Measurements from ENCODE around the gene ARHGEF17.

The ARHGEF17 gene

DNA sequence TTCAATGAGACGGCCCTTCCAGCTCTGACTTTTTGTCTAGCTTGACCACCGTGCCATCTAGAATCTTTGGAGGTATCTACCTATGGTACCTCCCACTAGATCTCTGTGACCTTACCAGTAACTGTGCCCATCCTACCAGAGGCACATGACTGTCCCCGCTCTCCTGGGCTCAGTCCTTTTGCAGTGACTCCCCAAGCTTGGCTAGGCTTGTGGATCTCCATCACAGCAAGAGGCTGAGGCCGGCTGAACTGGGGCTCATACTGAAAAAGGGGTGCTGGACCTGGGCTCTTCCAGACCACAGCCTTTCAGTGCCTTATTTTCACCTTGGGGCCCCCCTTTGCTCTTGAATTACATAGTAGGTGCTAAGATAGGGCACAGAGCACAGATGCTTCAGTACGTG lies 95.5 kb downstream of the ARHGEF17 start:
- no peak overlapping the region for H3K4me3 Mint-ChIP-seq
- no peaks in the 10 kb centered on the region for H3K27me3 Mint-ChIP-seq (ENCODE audit: low read depth)
- H3K27ac Mint-ChIP-seq, result no peak overlapping the region
- peaks cover 20% of the 10 kb centered on the region for H3K4me1 Mint-ChIP-seq
- TF ChIP-seq, protein P1, sequence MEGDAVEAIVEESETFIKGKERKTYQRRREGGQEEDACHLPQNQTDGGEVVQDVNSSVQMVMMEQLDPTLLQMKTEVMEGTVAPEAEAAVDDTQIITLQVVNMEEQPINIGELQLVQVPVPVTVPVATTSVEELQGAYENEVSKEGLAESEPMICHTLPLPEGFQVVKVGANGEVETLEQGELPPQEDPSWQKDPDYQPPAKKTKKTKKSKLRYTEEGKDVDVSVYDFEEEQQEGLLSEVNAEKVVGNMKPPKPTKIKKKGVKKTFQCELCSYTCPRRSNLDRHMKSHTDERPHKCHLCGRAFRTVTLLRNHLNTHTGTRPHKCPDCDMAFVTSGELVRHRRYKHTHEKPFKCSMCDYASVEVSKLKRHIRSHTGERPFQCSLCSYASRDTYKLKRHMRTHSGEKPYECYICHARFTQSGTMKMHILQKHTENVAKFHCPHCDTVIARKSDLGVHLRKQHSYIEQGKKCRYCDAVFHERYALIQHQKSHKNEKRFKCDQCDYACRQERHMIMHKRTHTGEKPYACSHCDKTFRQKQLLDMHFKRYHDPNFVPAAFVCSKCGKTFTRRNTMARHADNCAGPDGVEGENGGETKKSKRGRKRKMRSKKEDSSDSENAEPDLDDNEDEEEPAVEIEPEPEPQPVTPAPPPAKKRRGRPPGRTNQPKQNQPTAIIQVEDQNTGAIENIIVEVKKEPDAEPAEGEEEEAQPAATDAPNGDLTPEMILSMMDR (IDR thresholded peaks at IDR 0.05; ENCODE audit: unreplicated experiment in 3 of 3), result no peak
- H3K36me3 Mint-ChIP-seq (ENCODE audit: low read depth), result peaks cover 24% of the 10 kb centered on the region
- no peaks in the 10 kb centered on the region for H3K9me3 Mint-ChIP-seq

DNA sequence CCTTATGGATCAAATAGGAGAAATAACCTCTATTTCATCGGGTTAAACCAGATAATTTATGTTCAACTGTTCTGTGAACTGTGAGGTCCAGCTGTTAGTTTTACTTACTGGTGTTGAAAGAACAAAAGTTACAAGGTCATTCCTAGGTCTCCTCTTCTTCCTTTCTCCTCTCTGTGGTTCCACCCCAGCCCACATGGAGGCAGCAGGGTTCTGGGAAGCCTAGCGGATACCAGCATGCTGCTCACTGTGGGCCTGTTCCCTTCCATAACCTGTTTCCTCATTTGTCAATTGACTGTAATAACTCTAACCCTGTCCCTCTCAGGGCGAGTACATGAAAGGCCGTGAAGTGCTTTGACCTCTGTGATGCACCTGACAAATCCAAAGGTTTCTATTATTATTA lies 96.0 kb downstream of the ARHGEF17 start:
- no peaks in the 10 kb centered on the region for H3K9me3 Mint-ChIP-seq
- H3K27ac Mint-ChIP-seq, result peak overlapping the region in 1 of 3 experiments; percentile 10
- H3K36me3 Mint-ChIP-seq (ENCODE audit: low read depth), result peaks cover 28% of the 10 kb centered on the region
- H3K4me3 Mint-ChIP-seq, result no peak overlapping the region
- TF ChIP-seq, protein P1 (IDR thresholded peaks at IDR 0.05; ENCODE audit: unreplicated experiment in 3 of 3), result peak; percentile 60 to 72 (median 70)
- H3K4me1 Mint-ChIP-seq, result peaks cover 20% of the 10 kb centered on the region
- no peaks in the 10 kb centered on the region for H3K27me3 Mint-ChIP-seq (ENCODE audit: low read depth)

DNA sequence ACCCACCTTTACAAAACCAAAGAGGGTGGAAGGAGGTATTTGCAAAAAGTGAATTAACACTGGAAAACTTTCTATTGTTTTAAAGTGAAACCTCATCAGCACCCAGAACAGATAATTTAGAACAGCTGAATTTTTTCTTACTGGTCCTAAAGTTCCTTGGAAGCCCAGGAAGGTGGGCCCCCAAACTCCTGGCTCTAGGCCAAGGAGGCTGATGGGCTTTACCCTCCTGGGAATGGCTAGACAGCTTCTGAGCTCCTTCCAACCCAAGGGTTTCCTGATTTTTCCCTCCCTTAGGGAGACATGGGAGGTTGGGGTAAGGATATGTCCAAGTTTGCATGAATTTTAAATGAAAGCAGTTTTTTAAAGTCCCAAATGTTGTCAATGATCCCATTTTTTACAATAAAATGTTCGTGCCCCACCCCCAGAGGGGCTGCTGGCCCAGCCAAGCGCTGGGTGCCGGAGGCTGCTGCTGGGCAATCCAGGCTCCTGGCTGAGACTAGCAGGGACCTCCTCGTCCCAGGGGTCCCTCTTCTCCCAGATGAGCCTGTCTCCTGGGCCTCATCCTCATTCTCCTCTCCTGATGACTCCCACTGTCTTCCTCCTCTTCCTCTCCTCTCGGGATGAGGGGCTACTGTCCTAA lies 96.5 kb downstream of the ARHGEF17 start:
- no peak overlapping the region for H3K4me3 Mint-ChIP-seq
- H3K27me3 Mint-ChIP-seq (ENCODE audit: low read depth), result no peaks in the 10 kb centered on the region
- peaks cover 34% of the 10 kb centered on the region for H3K36me3 Mint-ChIP-seq (ENCODE audit: low read depth)
- H3K27ac Mint-ChIP-seq, result no peak overlapping the region
- peaks cover 20% of the 10 kb centered on the region for H3K4me1 Mint-ChIP-seq
- TF ChIP-seq, protein P1 (IDR thresholded peaks at IDR 0.05; ENCODE audit: unreplicated experiment in 3 of 3), result no peak
- H3K9me3 Mint-ChIP-seq, result no peaks in the 10 kb centered on the region

DNA sequence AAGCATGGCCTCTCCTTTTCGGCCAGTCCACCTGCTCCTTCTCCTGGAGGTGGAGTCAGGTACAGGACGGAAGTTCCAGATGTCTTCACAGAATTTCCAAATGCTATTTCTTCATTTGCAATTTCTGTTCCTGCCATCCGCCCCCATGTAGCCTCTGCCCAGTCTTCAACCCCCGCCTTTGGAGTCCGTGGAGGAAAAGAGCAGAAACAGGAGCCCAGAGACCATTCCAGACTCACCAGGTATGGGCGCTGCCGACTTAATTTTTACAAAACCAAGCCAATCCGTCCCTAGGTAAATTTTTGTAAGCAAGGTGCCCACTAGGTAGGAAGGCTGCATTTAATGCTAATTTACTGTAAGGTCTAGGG lies 97.1 kb downstream of the ARHGEF17 start:
- no peak overlapping the region for H3K27ac Mint-ChIP-seq
- TF ChIP-seq, protein P1 (IDR thresholded peaks at IDR 0.05; ENCODE audit: unreplicated experiment in 3 of 3), result no peak
- peaks cover 37% of the 10 kb centered on the region for H3K36me3 Mint-ChIP-seq (ENCODE audit: low read depth)
- H3K4me3 Mint-ChIP-seq, result no peak overlapping the region
- peaks cover 20% of the 10 kb centered on the region for H3K4me1 Mint-ChIP-seq
- no peaks in the 10 kb centered on the region for H3K27me3 Mint-ChIP-seq (ENCODE audit: low read depth)
- no peaks in the 10 kb centered on the region for H3K9me3 Mint-ChIP-seq

DNA sequence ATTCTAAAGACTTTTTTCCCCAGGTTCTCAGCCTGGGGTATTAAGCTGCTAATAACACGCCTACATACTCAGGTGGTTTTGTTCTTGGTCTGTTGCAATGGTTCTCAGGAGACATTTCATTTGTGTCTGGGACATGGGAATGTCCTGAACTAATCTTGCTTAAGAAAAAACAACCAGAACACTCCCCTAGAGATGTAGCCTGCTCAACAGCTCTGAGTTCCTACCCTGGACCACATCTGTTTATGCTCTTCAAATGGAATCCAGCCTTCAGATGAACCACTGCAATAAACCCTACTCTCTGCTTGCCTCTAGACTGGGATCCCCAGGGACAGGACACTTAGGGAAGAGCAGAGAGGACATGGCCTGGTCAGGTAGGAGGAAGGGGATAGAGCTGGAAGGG lies 98.1 kb downstream of the ARHGEF17 start:
- H3K27me3 Mint-ChIP-seq (ENCODE audit: low read depth), result no peaks in the 10 kb centered on the region
- no peak overlapping the region for H3K27ac Mint-ChIP-seq
- no peaks in the 10 kb centered on the region for H3K9me3 Mint-ChIP-seq
- peaks cover 12% of the 10 kb centered on the region for H3K4me1 Mint-ChIP-seq
- H3K4me3 Mint-ChIP-seq, result no peak overlapping the region
- TF ChIP-seq, protein P1 (IDR thresholded peaks at IDR 0.05; ENCODE audit: unreplicated experiment in 3 of 3), result no peak
- H3K36me3 Mint-ChIP-seq (ENCODE audit: low read depth), result peaks cover 45% of the 10 kb centered on the region

DNA sequence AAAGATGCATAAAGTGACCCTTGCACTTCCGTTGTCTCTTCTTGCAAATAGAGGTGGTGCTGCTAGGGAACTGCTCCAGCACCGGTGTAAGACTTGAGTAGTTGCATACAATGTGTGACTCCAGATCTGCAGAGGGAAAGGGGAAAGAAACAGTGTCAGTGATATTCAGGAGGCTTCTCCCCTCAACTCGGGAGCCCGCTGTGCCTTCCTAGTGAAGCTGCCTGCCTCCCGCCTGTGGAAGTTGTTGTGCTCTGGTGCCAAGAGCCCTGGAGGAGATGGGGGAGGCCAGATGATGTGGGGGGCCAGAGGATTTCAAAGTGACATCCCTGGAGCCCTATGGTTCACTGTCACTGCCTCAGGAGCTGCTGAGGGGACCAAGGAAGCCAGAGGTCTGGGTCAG lies 98.5 kb downstream of the ARHGEF17 start:
- H3K36me3 Mint-ChIP-seq (ENCODE audit: low read depth), result peaks cover 46% of the 10 kb centered on the region
- TF ChIP-seq, protein P1 (IDR thresholded peaks at IDR 0.05; ENCODE audit: unreplicated experiment in 3 of 3), result no peak
- peaks cover 10% of the 10 kb centered on the region for H3K4me1 Mint-ChIP-seq
- H3K4me3 Mint-ChIP-seq, result no peak overlapping the region
- H3K27me3 Mint-ChIP-seq (ENCODE audit: low read depth), result no peaks in the 10 kb centered on the region
- no peak overlapping the region for H3K27ac Mint-ChIP-seq
- H3K9me3 Mint-ChIP-seq, result no peaks in the 10 kb centered on the region

All from nephron (organoid).